ENCODE measurements around the gene SYNJ2BP. TPM values are rescaled to one million over a fixed set of nuclear protein-coding genes. Genes with fewer than 3 reads are reported as not detected.
A peak's percentile ranks its signal among the peaks of the same experiment; 100 is the strongest.

SYNJ2BP gene
- total RNA-seq (10 to 100 TPM; 17.0 to 19.8 TPM), polyA plus RNA-seq (10 to 100 TPM; 13.4 to 19.2 TPM)

- intact Hi-C loops (cut with micrococcal nuclease), result loop anchor here (10.0 kb wide), 1 partner anchor 188 kb away; the partner anchor contains the start of gene MED6
- H3K9me3 ChIP-seq (ENCODE audit: control insufficient read depth in 1 of 2, low read length in 2 of 2), result no peaks in the 10 kb centered on the region
- Mint-ChIP-seq H3K4me1 (peaks cover 15 to 48% (median 31%) of the 10 kb centered on the region in 4 donors), H3K9me3 (no peaks in the 10 kb centered on the region), H3K36me3 (peaks cover 7 to 24% of the 10 kb centered on the region in 2 donors), H3K4me3 (peak within 1 kb of the TSS; percentile 90 to 99 (median 94)), H3K27ac (peak within 1 kb of the TSS; percentile 84 to 97 (median 90)), H3K27me3 (peaks cover 2 to 4% of the 10 kb centered on the region in 2 donors)
- H3K36me3 ChIP-seq (ENCODE audit: insufficient read depth, low read length), result peaks cover 6% of the 10 kb centered on the region
- DNase-seq, result peak; percentile 46 to 59 (median 57)
- peak within 1 kb of the TSS; percentile 81 to 87 for H3K4me3 ChIP-seq (ENCODE audit: low read length in 2 of 2)
- no peaks in the 10 kb centered on the region for H3K27me3 ChIP-seq (ENCODE audit: insufficient read depth, low read length)
- ChIA-PET POLR2A (ENCODE audit: partially characterized antibody) (interaction anchor here (0.8 to 3.1 kb wide), 3 partner anchors 17 to 1018 kb away, joined by 3 to 16 read pairs (median 3); partner anchors contain the start of genes COX16 and SLC39A9), CTCF (ENCODE audit: partially characterized antibody) (no interaction called here)
- peaks cover 30% of the 10 kb centered on the region for H3K4me1 ChIP-seq (ENCODE audit: insufficient read depth, low read length)
- peak within 1 kb of the TSS; percentile 59 for H3K27ac ChIP-seq (ENCODE audit: low read depth, low read length)
These were observed at the start of gene SYNJ2BP for GRCh38 chr14:70416725-70417349. Gene SYNJ2BP (minus strand): TSS chr14:70417090. CDS start chr14:70416963, 127 bp downstream.

- H3K4me1 Mint-ChIP-seq, result no peaks in the 10 kb centered on the region
- no peak overlapping the region for H3K27ac Mint-ChIP-seq
- no peaks in the 10 kb centered on the region for H3K36me3 ChIP-seq (ENCODE audit: insufficient read depth, low read length)
- H3K4me1 ChIP-seq (ENCODE audit: insufficient read depth, low read length), result no peaks in the 10 kb centered on the region
- no peak overlapping the region for H3K27ac ChIP-seq (ENCODE audit: low read depth, low read length)
- H3K4me3 Mint-ChIP-seq, result no peak overlapping the region
- intact Hi-C loops (cut with micrococcal nuclease), result no loop called here
- POLR2A ChIA-PET (ENCODE audit: partially characterized antibody), result no interaction called here
- H3K27me3 Mint-ChIP-seq, result no peaks in the 10 kb centered on the region
- H3K9me3 Mint-ChIP-seq, result no peaks in the 10 kb centered on the region
- no peaks in the 10 kb centered on the region for H3K9me3 ChIP-seq (ENCODE audit: control insufficient read depth in 1 of 2, low read length in 2 of 2)
- CTCF ChIA-PET (ENCODE audit: partially characterized antibody), result no interaction called here
- no peak overlapping the region for H3K4me3 ChIP-seq (ENCODE audit: low read length in 2 of 2)
- no peak for DNase-seq
- H3K36me3 Mint-ChIP-seq, result peaks cover 0 to 3% of the 10 kb centered on the region in 2 donors
- no peaks in the 10 kb centered on the region for H3K27me3 ChIP-seq (ENCODE audit: insufficient read depth, low read length)
These were observed 37.8 kb upstream of the SYNJ2BP start for GRCh38 chr14:70454731-70455130.

GRCh38 chr14:70451874-70452273 lies 35.0 kb upstream of the SYNJ2BP start, which contains the start of gene ADAM21:
Gene ADAM21 (plus strand): TSS chr14:70452174. CDS start chr14:70457500, 5,326 bp downstream.
- H3K36me3 Mint-ChIP-seq, result peaks cover 7 to 10% of the 10 kb centered on the region in 2 donors
- Histone ChIP-seq H3K36me3 (ENCODE audit: insufficient read depth, low read length) (no peaks in the 10 kb centered on the region), H3K4me1 (ENCODE audit: insufficient read depth, low read length) (no peaks in the 10 kb centered on the region), H3K4me3 (ENCODE audit: low read length in 2 of 2) (no peak within 1 kb of the TSS), H3K9me3 (ENCODE audit: control insufficient read depth in 1 of 2, low read length in 2 of 2) (no peaks in the 10 kb centered on the region), H3K27ac (ENCODE audit: low read depth, low read length) (no peak within 1 kb of the TSS), H3K27me3 (ENCODE audit: insufficient read depth, low read length) (no peaks in the 10 kb centered on the region)
- POLR2A ChIA-PET (ENCODE audit: partially characterized antibody), result no interaction called here
- intact Hi-C loops (cut with micrococcal nuclease), result no loop called here
- H3K4me3 Mint-ChIP-seq, result no peak within 1 kb of the TSS
- no peak within 1 kb of the TSS for H3K27ac Mint-ChIP-seq
- no peak for DNase-seq
- H3K4me1 Mint-ChIP-seq, result no peaks in the 10 kb centered on the region
- H3K27me3 Mint-ChIP-seq, result no peaks in the 10 kb centered on the region
- CTCF ChIA-PET (ENCODE audit: partially characterized antibody), result no interaction called here
- H3K9me3 Mint-ChIP-seq, result peaks cover 0 to 7% (median 0%) of the 10 kb centered on the region in 8 donors

GRCh38 chr14:70448633-70449340 lies 31.9 kb upstream of the SYNJ2BP start:
- Histone ChIP-seq H3K4me1 (ENCODE audit: insufficient read depth, low read length) (no peaks in the 10 kb centered on the region), H3K9me3 (ENCODE audit: control insufficient read depth in 1 of 2, low read length in 2 of 2) (peaks cover 0 to 3% of the 10 kb centered on the region in 2 donors), H3K27ac (ENCODE audit: low read depth, low read length) (no peak overlapping the region), H3K27me3 (ENCODE audit: insufficient read depth, low read length) (no peaks in the 10 kb centered on the region), H3K4me3 (ENCODE audit: low read length in 2 of 2) (no peak overlapping the region), H3K36me3 (ENCODE audit: insufficient read depth, low read length) (no peaks in the 10 kb centered on the region)
- no peak for DNase-seq
- Mint-ChIP-seq H3K4me1 (no peaks in the 10 kb centered on the region), H3K4me3 (no peak overlapping the region), H3K27ac (no peak overlapping the region), H3K9me3 (peaks cover 2 to 35% (median 18%) of the 10 kb centered on the region in 8 donors), H3K36me3 (peaks cover 15 to 16% of the 10 kb centered on the region in 2 donors), H3K27me3 (no peaks in the 10 kb centered on the region)
- CTCF ChIA-PET (ENCODE audit: partially characterized antibody), result no interaction called here
- POLR2A ChIA-PET (ENCODE audit: partially characterized antibody), result interaction anchor here (0.6 kb wide), 1 partner anchor 315 kb away, joined by 3 read pairs; no protein-coding TSS in a partner anchor
- intact Hi-C loops (cut with micrococcal nuclease), result no loop called here

- no peaks in the 10 kb centered on the region for H3K36me3 ChIP-seq (ENCODE audit: insufficient read depth, low read length)
- H3K4me1 ChIP-seq (ENCODE audit: insufficient read depth, low read length), result no peaks in the 10 kb centered on the region
- H3K9me3 ChIP-seq (ENCODE audit: control insufficient read depth in 1 of 2, low read length in 2 of 2), result peaks cover 0 to 17% of the 10 kb centered on the region in 2 donors
- DNase-seq, result no peak
- Mint-ChIP-seq H3K9me3 (peaks cover 4 to 75% (median 52%) of the 10 kb centered on the region in 8 donors), H3K4me1 (no peaks in the 10 kb centered on the region), H3K27me3 (peaks cover 1 to 2% of the 10 kb centered on the region in 2 donors), H3K36me3 (peaks cover 16 to 28% of the 10 kb centered on the region in 2 donors), H3K4me3 (peak overlapping the region in 2 of 8 donors; percentile 9 to 26), H3K27ac (no peak overlapping the region)
- CTCF ChIA-PET (ENCODE audit: partially characterized antibody), result no interaction called here
- H3K27me3 ChIP-seq (ENCODE audit: insufficient read depth, low read length), result no peaks in the 10 kb centered on the region
- intact Hi-C loops (cut with micrococcal nuclease), result no loop called here
- no peak overlapping the region for H3K4me3 ChIP-seq (ENCODE audit: low read length in 2 of 2)
- no peak overlapping the region for H3K27ac ChIP-seq (ENCODE audit: low read depth, low read length)
- POLR2A ChIA-PET (ENCODE audit: partially characterized antibody), result no interaction called here
These were observed 25.9 kb upstream of the SYNJ2BP start for GRCh38 chr14:70442750-70443149.

GRCh38 chr14:70441641-70442040 lies 24.8 kb upstream of the SYNJ2BP start:
- peaks cover 2 to 79% (median 61%) of the 10 kb centered on the region in 8 donors for H3K9me3 Mint-ChIP-seq
- H3K27me3 Mint-ChIP-seq, result peaks cover 1 to 4% of the 10 kb centered on the region in 2 donors
- H3K4me3 ChIP-seq (ENCODE audit: low read length in 2 of 2), result no peak overlapping the region
- no peak overlapping the region for H3K27ac Mint-ChIP-seq
- peaks cover 9 to 22% of the 10 kb centered on the region in 2 donors for H3K36me3 Mint-ChIP-seq
- no peak overlapping the region for H3K4me3 Mint-ChIP-seq
- no peak for DNase-seq
- no peak overlapping the region for H3K27ac ChIP-seq (ENCODE audit: low read depth, low read length)
- CTCF ChIA-PET (ENCODE audit: partially characterized antibody), result no interaction called here
- no peaks in the 10 kb centered on the region for H3K27me3 ChIP-seq (ENCODE audit: insufficient read depth, low read length)
- H3K9me3 ChIP-seq (ENCODE audit: control insufficient read depth in 1 of 2, low read length in 2 of 2), result peaks cover 0 to 17% of the 10 kb centered on the region in 2 donors
- no peaks in the 10 kb centered on the region for H3K4me1 ChIP-seq (ENCODE audit: insufficient read depth, low read length)
- POLR2A ChIA-PET (ENCODE audit: partially characterized antibody), result no interaction called here
- intact Hi-C loops (cut with micrococcal nuclease), result no loop called here
- H3K36me3 ChIP-seq (ENCODE audit: insufficient read depth, low read length), result no peaks in the 10 kb centered on the region
- no peaks in the 10 kb centered on the region for H3K4me1 Mint-ChIP-seq

GRCh38 chr14:70436867-70437266 lies 20.0 kb upstream of the SYNJ2BP start:
- Mint-ChIP-seq H3K4me3 (no peak overlapping the region), H3K9me3 (peaks cover 8 to 68% (median 59%) of the 10 kb centered on the region in 8 donors), H3K27me3 (peaks cover 3 to 16% of the 10 kb centered on the region in 2 donors), H3K36me3 (peaks cover 6 to 14% of the 10 kb centered on the region in 2 donors), H3K27ac (no peak overlapping the region), H3K4me1 (no peaks in the 10 kb centered on the region)
- ChIA-PET CTCF (ENCODE audit: partially characterized antibody) (no interaction called here), POLR2A (ENCODE audit: partially characterized antibody) (no interaction called here)
- peaks cover 0 to 11% of the 10 kb centered on the region in 2 donors for H3K9me3 ChIP-seq (ENCODE audit: control insufficient read depth in 1 of 2, low read length in 2 of 2)
- no peak for DNase-seq
- no peaks in the 10 kb centered on the region for H3K36me3 ChIP-seq (ENCODE audit: insufficient read depth, low read length)
- H3K27ac ChIP-seq (ENCODE audit: low read depth, low read length), result no peak overlapping the region
- intact Hi-C loops (cut with micrococcal nuclease), result no loop called here
- H3K4me1 ChIP-seq (ENCODE audit: insufficient read depth, low read length), result no peaks in the 10 kb centered on the region
- no peak overlapping the region for H3K4me3 ChIP-seq (ENCODE audit: low read length in 2 of 2)
- H3K27me3 ChIP-seq (ENCODE audit: insufficient read depth, low read length), result no peaks in the 10 kb centered on the region
